Measurements from ENCODE around the gene NTRK2.

Gene NTRK2

DNA sequence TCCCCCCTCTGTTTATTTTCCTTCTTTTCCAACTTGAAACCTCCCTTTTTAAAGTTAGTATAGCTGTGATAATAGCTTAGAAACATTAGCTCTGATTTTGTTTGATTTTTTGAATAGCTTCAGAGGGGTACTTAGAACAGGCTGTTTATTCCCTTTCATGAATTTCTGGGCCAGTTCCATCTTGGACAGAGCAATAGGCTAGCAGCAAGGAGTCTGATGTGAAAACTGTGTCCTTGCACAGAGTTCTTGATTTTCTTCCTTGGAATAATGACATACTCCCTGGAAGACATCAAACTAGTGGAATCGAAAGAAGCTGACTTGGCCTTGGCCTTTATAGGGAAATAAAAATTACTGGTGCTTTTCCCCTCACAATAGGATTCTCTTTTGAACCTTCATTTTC lies 32.9 kb downstream of the NTRK2 start:
- Mint-ChIP-seq H3K4me3 (no peak overlapping the region), H3K27me3 (peaks cover 29% of the 10 kb centered on the region), H3K9me3 (no peaks in the 10 kb centered on the region), H3K27ac (no peak overlapping the region), H3K4me1 (no peaks in the 10 kb centered on the region)
- DNase-seq (no peak), ATAC-seq (no peak)

DNA sequence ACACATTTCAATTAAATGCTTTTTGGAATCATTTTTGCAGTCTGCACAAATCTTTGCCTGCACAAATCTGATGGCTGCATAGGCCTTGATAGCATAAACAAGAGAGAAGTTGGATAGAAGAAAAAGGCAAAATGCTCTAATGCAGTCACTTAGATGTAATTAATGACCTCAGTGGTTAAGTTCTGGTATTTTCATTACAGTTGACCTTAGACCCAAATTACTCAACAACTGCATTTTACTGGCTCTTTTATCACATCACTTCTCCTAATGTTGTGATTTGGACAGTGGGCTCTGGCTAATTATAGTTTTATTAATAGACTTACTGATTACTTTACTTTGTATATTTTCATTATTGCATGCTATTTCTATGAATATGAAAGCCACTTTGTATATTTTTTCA lies 34.3 kb downstream of the NTRK2 start:
- no peak overlapping the region for H3K4me3 Mint-ChIP-seq
- no peak for ATAC-seq
- H3K9me3 Mint-ChIP-seq = no peaks in the 10 kb centered on the region
- H3K4me1 Mint-ChIP-seq = no peaks in the 10 kb centered on the region
- no peak overlapping the region for H3K27ac Mint-ChIP-seq
- no peak for DNase-seq
- H3K27me3 Mint-ChIP-seq = peaks cover 29% of the 10 kb centered on the region

DNA sequence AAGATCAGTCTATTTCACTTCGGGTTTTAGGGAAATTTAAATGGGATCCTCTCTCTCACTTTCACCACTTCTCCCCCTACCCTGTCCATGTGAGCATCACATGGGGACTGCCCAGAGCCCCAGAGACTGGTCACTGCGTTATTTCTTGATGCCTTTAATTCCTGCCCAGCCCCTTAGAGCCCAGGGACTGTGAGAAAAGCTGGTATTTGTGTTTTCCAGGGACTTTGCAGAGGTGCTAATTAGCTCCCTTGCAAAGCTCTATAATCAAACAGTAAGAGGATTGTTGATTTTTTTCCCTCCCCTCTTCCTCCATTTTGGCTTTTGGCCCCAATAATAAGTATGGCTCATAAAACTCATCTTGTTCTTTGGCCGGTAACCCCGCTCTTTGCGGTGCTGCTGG lies 35.6 kb downstream of the NTRK2 start:
- peaks cover 6% of the 10 kb centered on the region for H3K4me1 Mint-ChIP-seq
- no peak for ATAC-seq
- no peak overlapping the region for H3K27ac Mint-ChIP-seq
- no peaks in the 10 kb centered on the region for H3K9me3 Mint-ChIP-seq
- DNase-seq = no peak
- H3K4me3 Mint-ChIP-seq = no peak overlapping the region
- peaks cover 23% of the 10 kb centered on the region for H3K27me3 Mint-ChIP-seq

DNA sequence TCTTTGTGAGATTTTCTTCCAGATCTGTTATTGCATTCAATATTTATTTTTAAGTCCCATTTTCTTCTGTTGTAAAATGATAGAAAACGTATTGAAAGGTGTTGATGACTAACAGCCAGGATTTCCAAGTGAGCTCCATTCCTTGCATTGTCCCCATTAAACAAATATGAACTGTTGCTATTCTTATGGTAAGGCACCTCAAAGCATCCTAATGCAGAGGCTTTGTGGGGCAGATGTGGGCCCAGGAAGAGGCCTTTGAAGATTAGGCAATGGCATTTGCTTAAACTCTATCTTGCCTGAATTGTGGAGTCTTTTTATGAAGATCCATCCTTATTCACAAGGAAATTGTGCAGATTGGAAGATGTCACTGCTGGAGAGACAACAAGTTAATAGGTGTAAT lies 38.9 kb downstream of the NTRK2 start:
- H3K27ac Mint-ChIP-seq = no peak overlapping the region
- peaks cover 19% of the 10 kb centered on the region for H3K27me3 Mint-ChIP-seq
- peaks cover 6% of the 10 kb centered on the region for H3K4me1 Mint-ChIP-seq
- no peak for DNase-seq
- H3K4me3 Mint-ChIP-seq = no peak overlapping the region
- ATAC-seq = no peak
- H3K9me3 Mint-ChIP-seq = no peaks in the 10 kb centered on the region

DNA sequence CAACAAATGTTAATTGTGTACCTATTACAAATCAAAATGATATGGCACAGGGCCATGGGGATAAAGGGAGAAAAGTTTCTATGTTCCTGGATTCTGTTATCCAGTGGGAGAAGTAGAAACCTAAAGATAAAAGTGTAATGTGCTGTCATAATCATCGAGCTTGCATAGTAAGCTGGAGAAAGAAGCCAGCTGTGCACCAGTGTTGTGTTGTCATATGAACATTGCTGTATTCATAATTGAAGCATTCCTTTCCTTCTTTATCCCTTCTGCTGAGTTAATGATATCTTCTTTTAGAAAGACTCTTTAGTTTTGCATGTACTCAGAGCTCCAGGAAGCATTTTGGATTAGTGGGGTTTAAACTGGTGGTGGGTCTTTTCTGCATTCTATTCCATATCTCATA lies 39.5 kb downstream of the NTRK2 start:
- Mint-ChIP-seq H3K4me3 (no peak overlapping the region), H3K4me1 (peaks cover 6% of the 10 kb centered on the region), H3K9me3 (no peaks in the 10 kb centered on the region), H3K27me3 (peaks cover 25% of the 10 kb centered on the region), H3K27ac (no peak overlapping the region)
- DNase-seq (no peak), ATAC-seq (no peak)

DNA sequence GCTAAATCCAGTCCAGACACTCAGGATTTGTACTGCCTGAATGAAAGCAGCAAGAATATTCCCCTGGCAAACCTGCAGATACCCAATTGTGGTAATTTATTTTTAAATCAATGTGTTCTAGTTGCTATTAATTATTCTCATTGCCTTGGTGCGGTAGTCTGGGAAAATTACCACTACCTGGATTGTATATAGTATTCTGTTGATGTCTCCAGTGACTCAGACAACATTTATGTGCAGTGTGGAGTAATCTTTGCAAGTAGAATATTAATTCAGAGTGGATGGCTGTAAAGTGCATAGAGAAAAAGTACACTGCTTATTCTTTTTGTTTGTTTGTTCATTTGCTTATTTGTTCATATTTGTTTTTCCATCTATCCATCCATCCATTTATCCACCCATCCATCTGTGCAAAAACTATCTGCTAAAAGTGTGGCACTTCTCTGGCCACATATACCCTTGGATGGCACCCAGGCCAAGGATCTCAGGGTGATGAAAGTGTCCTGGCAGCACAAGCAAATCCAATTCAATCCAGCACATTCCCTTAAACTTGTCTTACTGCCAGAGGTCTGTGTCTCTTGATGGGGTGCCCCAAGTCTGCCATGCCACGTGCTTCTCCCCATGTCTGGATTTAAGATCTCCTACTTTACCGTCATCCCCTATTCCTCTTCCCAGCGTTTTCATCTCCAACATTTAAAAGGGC lies 41.3 kb downstream of the NTRK2 start:
- DNase-seq (no peak), ATAC-seq (no peak)
- Mint-ChIP-seq H3K27me3 (peaks cover 24% of the 10 kb centered on the region), H3K4me1 (peaks cover 6% of the 10 kb centered on the region), H3K9me3 (no peaks in the 10 kb centered on the region), H3K4me3 (no peak overlapping the region), H3K27ac (no peak overlapping the region)

DNA sequence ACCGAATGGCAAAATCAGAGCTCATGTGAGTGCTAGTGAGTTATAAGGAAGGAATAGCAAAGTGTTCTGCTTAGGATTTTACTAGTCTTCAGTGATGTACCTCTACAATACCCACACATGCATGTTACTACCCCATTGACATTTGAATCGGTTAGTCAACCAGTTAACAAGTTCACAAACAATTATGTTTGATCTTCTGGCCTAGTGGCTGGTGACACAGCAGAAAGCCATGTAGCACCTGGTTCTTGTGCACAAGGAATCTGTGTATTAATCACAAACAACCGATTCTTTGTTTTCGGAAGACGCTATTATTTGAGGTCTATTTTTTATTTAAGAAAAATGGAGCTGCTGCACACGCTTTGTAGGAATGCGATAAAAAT lies 41.9 kb downstream of the NTRK2 start:
- Mint-ChIP-seq H3K27ac (no peak overlapping the region), H3K4me3 (no peak overlapping the region), H3K4me1 (peaks cover 6% of the 10 kb centered on the region), H3K9me3 (no peaks in the 10 kb centered on the region), H3K27me3 (peaks cover 24% of the 10 kb centered on the region)
- no peak for DNase-seq
- no peak for ATAC-seq

DNA sequence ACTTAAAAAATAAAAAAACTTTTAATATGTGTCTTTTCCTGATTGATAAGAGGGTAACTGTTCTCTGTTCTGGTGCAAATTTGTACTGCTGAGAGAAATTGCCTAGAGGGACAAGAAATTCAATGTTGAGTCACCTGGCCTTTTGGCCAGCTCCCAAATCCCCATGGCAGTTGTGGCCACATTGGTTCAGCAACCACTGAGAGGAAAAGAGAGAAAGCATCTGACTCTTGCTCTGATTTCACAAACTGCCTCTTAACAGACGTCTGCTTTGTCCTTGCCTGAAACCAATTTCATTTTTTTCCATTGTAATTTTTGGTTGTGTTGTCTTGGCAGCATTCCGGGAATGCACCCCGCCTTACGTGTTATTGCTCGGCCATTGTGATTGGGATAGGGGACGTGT lies 42.4 kb downstream of the NTRK2 start:
- Mint-ChIP-seq H3K4me3 (no peak overlapping the region), H3K27ac (no peak overlapping the region), H3K27me3 (peaks cover 24% of the 10 kb centered on the region), H3K4me1 (peaks cover 6% of the 10 kb centered on the region), H3K9me3 (peaks cover 0 to 3% of the 10 kb centered on the region in 2 donors)
- DNase-seq (no peak), ATAC-seq (no peak)

DNA sequence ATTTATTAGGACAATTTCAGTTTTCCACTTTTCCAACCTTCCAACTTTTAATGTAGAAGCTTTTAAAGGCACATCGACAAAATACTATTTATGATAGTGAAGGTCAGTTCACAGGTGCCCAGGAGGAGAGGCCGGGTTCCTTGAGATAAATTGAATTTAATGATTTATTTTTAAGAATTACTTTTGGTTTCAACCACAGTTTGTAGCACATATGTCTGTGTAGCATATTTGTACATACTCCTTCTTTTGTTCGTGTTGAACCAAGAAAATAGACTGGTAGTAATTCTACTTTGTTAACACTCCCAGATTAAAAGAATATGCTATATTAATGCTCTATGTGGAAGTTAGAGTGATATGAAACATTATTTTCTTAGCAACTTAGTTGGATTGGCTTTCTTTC lies 46.7 kb downstream of the NTRK2 start:
- Mint-ChIP-seq H3K4me3 (no peak overlapping the region), H3K27ac (no peak overlapping the region), H3K4me1 (no peaks in the 10 kb centered on the region), H3K27me3 (peaks cover 17% of the 10 kb centered on the region), H3K9me3 (peaks cover 0 to 3% of the 10 kb centered on the region in 2 donors)
- ATAC-seq (no peak), DNase-seq (no peak)

DNA sequence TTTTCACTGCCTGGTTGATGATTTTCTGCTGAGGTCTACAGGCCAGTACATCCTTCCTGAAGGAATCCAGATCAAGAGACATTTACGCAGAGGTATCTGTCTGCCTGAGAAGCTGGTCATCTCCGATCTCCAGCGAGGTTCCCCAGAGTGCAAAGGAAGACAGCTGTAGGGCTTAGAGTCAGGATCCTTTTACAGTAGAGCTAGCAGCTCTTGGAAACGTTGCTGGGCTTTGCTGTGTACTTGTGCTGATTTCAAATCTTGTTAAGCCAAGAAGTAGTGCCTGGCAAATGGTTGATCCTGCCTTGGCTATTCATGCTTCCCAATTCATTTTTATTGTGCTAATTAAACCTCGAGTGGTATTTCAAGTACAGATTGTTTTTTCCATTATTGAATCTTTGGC lies 48.9 kb downstream of the NTRK2 start:
- H3K4me1 Mint-ChIP-seq = no peaks in the 10 kb centered on the region
- H3K27me3 Mint-ChIP-seq = peaks cover 12% of the 10 kb centered on the region
- no peak for ATAC-seq
- H3K4me3 Mint-ChIP-seq = no peak overlapping the region
- H3K9me3 Mint-ChIP-seq = peaks cover 0 to 3% of the 10 kb centered on the region in 2 donors
- no peak overlapping the region for H3K27ac Mint-ChIP-seq
- no peak for DNase-seq

DNA sequence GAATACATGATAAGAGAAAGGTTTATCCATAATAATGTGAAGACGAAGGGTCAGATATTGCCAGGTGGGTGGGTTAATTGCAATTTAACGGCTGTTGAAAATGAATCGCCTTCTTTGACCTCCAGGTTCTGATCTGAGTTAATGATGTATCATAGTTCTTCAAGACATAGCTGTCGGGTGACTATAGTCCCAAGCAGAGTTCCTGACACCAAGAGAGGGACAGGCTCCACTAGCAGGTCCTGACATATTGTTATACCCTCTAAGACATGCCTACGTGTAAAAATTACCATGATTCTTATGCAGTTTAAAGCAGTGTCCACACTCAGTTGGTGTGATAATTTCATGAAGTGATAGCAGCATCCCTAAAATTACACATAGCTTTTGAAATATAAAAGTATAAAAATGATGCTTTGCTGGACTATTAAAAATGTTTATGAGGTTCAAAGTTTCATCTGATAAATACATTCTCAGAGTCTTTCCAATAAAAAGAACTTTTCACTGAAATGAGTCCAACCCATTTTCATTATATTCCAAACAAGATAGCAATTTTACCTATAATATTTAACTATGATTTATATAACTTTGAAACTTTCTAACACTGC lies 53.0 kb downstream of the NTRK2 start:
- Mint-ChIP-seq H3K9me3 (no peaks in the 10 kb centered on the region), H3K27ac (no peak overlapping the region), H3K4me3 (no peak overlapping the region), H3K4me1 (no peaks in the 10 kb centered on the region), H3K27me3 (no peaks in the 10 kb centered on the region)
- DNase-seq (no peak), ATAC-seq (no peak)

DNA sequence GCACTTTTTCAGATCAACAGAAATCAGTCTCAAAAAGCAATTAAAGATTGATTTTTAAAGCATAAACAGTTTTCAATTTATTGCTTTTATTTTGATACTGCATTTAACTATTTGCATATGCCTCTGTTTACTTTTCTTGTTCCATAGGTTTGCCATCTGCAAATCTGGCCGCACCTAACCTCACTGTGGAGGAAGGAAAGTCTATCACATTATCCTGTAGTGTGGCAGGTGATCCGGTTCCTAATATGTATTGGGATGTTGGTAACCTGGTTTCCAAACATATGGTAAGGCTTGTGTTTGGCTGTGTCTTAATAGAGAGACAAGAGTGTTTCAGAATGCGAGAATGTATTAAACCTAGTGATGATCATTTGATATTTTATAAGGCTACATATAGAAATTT lies 53.9 kb downstream of the NTRK2 start:
- no peaks in the 10 kb centered on the region for H3K4me1 Mint-ChIP-seq
- H3K27me3 Mint-ChIP-seq = no peaks in the 10 kb centered on the region
- no peaks in the 10 kb centered on the region for H3K9me3 Mint-ChIP-seq
- H3K4me3 Mint-ChIP-seq = no peak overlapping the region
- ATAC-seq = no peak
- no peak overlapping the region for H3K27ac Mint-ChIP-seq
- DNase-seq = no peak

DNA sequence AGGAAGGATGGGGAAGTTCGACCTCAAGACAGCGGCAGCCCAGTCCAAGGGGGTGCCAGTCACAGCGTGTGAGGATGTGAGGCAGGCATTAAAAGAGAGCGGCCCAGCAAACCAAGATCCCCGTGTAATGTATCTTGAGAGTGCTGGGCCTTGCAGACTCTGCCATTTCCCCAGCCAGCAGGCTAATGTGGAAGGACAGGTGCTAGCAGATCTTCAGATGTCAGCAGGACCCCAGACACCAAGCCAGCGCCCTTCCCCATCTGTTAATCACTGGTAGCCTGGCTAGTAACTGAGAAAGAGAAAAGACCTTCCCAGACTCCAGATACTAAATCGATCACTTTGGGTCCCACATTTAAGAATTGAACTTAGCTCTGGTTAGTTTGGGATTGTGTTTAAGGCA lies 62.2 kb downstream of the NTRK2 start:
- DNase-seq (no peak), ATAC-seq (no peak)
- Mint-ChIP-seq H3K4me1 (no peaks in the 10 kb centered on the region), H3K27me3 (no peaks in the 10 kb centered on the region), H3K9me3 (no peaks in the 10 kb centered on the region), H3K27ac (no peak overlapping the region), H3K4me3 (no peak overlapping the region)

DNA sequence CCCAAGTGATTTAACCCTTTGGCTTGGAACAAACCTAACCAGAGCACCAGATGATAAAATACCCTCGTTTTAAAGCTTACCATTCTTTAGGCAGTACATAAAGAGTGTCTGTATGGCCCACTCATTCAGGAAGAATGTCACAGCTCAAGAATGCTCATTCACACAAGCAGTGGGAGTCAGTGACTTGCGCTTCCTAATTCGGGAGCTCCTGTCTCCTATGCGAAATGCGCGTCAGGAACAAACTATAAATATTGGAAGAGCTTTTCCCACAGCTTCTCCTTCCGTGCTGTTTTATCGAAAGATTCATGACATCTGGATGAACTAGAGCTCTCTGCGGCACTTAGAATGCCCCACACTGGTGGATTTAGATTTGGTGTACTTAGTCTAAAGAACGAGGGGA lies 66.6 kb downstream of the NTRK2 start:
- Mint-ChIP-seq H3K27me3 (peaks cover 8% of the 10 kb centered on the region), H3K4me1 (no peaks in the 10 kb centered on the region), H3K27ac (no peak overlapping the region), H3K4me3 (no peak overlapping the region), H3K9me3 (no peaks in the 10 kb centered on the region)
- ATAC-seq = no peak
- DNase-seq = no peak

DNA sequence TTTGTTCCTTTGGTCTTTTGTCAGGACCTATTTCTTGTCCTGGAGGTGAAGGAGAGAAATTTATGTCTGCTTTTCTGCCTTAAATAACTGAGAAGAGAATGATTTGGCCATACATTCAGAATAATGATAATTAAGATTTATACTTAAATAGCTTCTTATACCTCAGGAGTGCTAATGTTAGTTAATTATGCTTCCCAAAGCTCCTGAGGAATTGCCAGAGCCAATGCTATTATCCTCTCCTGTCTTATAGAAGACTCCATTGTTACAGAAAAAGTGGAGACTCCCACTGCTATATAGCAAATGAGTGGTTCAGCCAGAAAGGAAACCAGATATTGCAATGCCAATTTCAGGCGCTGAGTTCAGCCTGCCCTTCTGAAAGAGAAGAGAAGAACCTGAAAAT lies 67.0 kb downstream of the NTRK2 start:
- no peak overlapping the region for H3K27ac Mint-ChIP-seq
- no peaks in the 10 kb centered on the region for H3K9me3 Mint-ChIP-seq
- DNase-seq = no peak
- no peak for ATAC-seq
- H3K4me1 Mint-ChIP-seq = no peaks in the 10 kb centered on the region
- H3K27me3 Mint-ChIP-seq = peaks cover 8% of the 10 kb centered on the region
- no peak overlapping the region for H3K4me3 Mint-ChIP-seq

DNA sequence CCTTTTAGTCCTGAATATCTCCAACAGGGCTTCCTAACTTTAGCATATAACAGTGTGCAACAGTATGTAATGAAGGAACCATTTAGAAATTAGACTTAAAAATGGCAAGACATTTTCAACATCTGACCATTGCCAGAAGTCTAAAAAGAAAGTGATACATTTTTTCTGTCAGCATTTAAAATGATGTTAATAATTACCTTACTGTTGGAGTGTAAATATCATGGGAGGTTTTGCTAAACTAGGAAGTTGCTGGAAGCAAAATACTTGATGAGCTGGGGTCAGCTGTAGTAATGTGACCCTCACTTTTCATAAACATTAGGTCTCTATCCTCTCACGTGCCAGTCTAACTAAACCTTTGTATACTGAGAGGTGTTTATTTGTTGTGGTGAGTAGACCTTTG lies 68.8 kb downstream of the NTRK2 start:
- no peaks in the 10 kb centered on the region for H3K4me1 Mint-ChIP-seq
- DNase-seq (no peak), ATAC-seq (no peak)

DNA sequence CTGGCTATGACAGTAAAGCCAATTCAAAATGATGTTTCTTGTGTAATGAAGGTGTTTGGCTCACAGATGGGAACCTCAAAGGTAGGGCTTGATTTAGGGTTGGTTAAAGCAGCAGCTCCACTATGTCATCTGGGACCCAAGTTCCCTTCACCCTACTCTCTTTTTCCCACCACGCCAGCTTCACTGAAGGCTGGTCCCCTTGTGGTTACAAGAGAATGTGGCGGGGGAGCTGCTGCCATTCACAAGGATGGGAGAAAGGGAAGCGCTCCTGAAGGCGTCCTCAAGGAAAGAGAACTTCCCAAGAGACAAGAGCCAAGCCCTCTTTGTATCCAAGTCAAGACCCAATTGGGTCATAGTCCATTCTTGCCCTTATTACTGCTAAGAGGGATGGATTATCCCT lies 72.7 kb downstream of the NTRK2 start:
- Mint-ChIP-seq H3K4me3 (no peak overlapping the region), H3K27ac (no peak overlapping the region), H3K9me3 (no peaks in the 10 kb centered on the region), H3K4me1 (no peaks in the 10 kb centered on the region), H3K27me3 (peaks cover 4% of the 10 kb centered on the region)
- DNase-seq = no peak
- ATAC-seq = no peak

More for the DNA sequence above, 68.8 kb downstream of the NTRK2 start:
- Mint-ChIP-seq H3K27me3 (peaks cover 8% of the 10 kb centered on the region), H3K4me3 (no peak overlapping the region), H3K27ac (no peak overlapping the region), H3K9me3 (no peaks in the 10 kb centered on the region)

All from stimulated activated naive CD8-positive, alpha-beta T cell treated with anti-CD3 and anti-CD28 coated beads, Interleukin-15, amount 100 ng/mL, for 72 hours (primary cell).